Left renal cortex interstitium (tissue), 4 donors: ENCODE results near the gene MRPS26. TPM values are rescaled to one million over a fixed set of nuclear protein-coding genes. Genes with fewer than 3 reads are reported as not detected.
A peak's percentile ranks its signal among the peaks of the same experiment; 100 is the strongest.
"Not testable (repeated sequence)": the region's sequence is repeated elsewhere in the genome, so short reads cannot be mapped to it uniquely, and the experiment has no call there.

Experiments
- DNase-seq, 4 donors: peaks; one replicate each; pipeline ENCODE4 v3.0.0-alpha.2; 2013; ENCODE audit warnings: low read depth in 4 of 4, low spot score in 2 of 4, missing footprints in 1 of 4
- polyA plus RNA-seq, 4 donors: library from polyadenylated mRNA; unstranded; fragments of 120-200 nt; gene quantifications; one replicate each; pipeline ENCODE4 v1.2.1, GENCODE V29; 2013; ENCODE audit not compliant: insufficient read length in 4 of 4

MRPS26 gene
- polyA plus RNA-seq, 4 donors, result 53.1 to 78.6 (median 65.6) TPM

DNA sequence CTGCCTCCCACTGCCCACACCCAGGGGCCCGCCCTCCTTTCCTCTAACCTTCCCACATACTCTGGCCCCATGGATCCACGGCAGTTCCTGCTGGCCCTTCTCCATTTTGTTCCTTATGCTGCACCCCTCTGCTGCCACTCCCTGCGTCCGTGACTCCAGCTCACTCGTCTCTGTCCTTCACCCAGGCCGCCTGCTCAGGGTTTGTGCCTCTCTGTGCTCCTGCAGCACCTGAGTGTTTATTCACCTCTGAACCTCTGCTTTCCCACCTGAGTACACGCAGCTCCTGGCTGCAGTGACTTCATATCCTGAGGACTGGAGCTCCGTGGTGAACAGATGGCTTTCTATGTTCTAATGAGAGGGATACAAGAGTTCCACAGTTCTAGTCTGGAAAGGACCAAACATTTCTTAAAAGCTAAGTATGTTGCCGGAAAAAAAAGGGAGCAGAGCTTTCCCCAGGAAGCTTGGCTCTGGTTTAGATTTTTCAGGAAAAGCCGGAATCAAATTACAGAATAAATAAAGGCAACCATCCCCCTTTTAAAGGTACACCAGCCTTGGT lies 3.9 kb upstream of the MRPS26 start:
- peak in 3 of 4 donors; percentile 18 to 50 (median 35) for DNase-seq

DNA sequence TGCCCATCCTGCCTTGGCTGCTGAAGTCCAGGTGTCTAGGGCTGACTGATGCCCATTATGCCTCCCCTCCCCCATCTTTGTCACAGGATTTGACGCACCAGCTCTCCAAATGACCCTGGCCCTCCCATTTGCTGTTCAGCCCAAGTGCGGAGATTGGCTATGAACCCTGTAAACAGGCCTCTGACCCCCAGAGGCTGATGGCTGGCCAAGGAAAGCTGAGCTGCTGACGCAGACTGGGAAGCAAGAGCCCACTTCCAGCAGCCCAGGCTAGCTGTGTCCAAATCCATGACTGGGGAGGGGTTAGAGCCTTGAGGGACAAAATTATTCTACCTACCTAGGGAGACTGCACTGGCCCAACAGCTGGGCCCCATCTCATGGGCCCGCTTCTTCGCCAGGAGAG lies 3.2 kb upstream of the MRPS26 start:
- peak in 2 of 4 donors; percentile 1 to 18 for DNase-seq

GRCh38 chr20:3043322-3043721 lies 2.5 kb upstream of the MRPS26 start, which contains the start of gene GNRH2:
Gene GNRH2 (plus strand): TSS chr20:3043622. CDS start chr20:3044415, 793 bp downstream.
- DNase-seq, result no peak

- DNase-seq, result no peak
Measured at GRCh38 chr20:3044336-3044965, 1.4 kb upstream of the MRPS26 start.

DNA sequence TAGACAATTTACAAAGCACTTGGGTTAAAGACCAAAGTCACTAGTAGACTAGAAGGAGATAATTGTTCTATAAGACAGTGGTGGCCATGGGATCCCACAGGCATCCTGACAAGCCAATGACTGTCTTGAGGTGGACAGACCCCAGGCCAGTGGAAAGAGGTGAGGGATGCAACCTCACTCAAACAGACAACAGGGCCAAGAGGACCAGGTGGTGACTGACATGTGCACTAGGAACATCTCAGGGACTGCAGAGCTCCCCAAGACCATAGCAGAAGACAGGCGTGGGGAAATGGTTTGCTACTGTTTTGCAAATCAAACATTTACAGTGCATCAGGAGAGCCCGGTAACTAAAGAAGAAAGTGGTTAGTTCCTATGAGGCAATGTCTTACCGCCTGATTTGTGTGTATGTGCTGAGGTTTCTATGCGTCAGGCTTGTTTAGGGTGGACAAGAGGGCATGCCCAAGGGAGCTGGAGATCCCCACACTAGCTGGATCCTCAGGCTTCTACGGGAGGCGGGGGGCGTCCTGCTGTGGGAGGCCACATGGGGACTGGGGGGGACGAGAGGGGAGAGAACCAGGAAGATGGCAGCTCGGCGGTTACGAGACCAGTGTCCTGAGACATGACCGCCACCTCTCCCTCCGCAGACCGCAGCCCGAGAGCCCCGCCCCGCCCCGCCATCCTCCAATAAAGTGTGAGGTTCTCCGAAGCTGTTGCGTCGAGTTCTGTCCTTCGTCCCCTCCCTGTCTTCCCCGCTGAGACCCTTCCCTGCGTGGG lies 623 bp upstream of the MRPS26 start:
- DNase-seq, result no peak

DNA sequence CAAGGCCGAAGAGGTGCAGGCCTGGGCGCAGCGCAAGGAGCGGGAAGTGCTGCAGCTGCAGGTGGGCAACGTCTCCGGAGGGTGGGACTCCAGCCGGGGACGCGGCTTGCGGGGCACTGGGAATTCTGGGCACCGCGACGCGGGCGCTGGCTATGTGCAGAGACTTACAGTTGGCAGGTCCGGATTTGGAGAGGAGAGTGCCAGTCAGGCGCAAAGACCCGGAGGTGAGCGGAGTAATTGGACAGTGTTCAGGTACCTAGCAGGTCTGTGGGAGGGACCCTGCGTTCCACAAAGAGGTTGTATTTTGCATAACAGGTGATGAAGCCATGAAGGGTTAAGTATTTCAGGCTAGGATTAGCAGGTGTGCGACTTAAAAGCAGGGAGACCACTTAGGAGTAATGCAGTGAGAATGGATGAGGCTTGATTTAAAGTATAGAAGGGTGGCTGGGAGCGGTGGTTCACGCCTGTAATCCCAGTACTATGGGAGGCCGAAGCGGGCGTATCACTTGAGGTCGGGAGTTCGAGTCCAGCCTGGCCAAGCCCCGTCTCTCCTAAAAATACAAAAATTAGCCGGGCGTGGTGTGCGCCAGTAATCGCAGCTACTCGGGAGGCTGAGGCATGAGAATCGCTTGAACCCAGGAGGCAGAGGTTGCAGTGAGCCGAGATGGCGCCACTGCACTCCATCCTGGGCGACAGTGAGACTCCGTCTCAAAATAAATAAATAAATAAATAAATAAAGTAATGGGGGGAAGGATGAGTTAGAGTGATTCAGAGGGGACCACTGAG lies 1.0 kb downstream of the MRPS26 start:
- DNase-seq, result peak in 1 of 4 donors; percentile 6

GRCh38 chr20:3047486-3048419 lies 1.9 kb downstream of the MRPS26 start:
- no peak for DNase-seq

- DNase-seq, result no peak
Measured at GRCh38 chr20:3051385-3052019, 5.7 kb downstream of the MRPS26 start.

- DNase-seq, result no peak
Measured at GRCh38 chr20:3059489-3059888, 13.6 kb downstream of the MRPS26 start.

DNA sequence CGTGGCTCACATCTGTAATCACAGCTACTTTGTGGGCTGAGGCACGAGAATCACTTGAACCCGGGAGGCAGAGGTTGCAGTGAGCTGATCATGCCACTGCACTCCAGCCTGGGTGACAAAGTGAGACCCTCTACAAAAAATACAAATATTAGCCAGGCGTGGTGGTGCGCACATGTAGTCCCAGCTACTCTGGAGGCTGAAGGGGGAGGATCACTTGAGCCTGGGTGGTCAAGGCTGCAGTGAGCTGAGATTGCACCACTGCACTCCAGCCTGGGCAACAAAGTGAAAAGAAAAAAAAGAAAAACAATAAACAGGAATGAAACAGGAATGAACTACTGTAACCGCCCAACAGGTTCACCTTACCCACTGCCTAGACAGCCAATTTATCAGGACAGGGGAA lies 18.3 kb downstream of the MRPS26 start:
- not testable (repeated sequence) for DNase-seq

GRCh38 chr20:3067139-3068014 lies 21.5 kb downstream of the MRPS26 start:
- no peak for DNase-seq

- DNase-seq, result no peak
Measured at GRCh38 chr20:3068075-3068474, 22.2 kb downstream of the MRPS26 start.

DNA sequence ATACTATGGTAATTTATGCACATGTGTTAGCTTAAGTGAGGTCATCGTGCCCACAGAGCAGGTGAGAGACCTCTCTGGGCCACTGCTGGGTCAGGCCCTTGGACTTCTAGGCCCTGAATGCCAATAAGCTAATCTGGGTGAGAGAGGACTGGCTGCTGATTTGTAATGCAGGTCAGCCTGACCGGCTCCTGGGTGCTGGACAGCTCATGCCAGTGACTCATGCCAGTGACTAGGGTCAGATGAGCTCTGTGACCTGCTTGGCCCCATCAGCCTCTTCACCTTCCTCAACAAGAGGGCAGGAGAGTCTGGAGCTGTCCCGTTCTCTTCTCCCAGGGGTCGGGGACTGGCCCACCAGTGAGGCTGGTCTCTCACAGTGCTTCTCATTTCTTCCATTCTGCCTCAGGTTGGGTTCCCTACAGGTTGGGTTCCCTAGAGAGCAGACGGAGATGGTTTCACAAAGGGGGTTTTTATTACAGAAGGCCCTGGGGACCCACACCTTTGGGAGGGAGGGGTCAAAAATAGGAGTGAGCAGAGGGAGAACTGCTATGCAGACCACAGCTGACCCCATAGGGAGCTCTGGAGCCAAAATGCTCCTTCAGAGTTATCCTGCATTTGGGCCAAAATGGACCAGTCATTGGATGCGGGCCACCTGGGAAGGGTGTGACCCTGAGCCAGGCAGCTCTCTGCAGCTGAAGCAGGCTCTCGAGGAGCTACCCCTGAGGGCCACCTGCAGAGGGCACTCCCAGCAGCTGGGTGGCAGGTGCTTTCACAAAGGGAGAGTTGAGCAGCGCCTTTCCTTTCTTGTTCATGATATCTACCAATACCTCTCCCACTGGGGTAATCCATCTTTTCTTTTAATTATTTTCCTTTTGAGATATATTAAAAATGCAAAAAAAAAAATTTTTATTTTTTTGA lies 23.4 kb downstream of the MRPS26 start:
- no peak for DNase-seq

DNA sequence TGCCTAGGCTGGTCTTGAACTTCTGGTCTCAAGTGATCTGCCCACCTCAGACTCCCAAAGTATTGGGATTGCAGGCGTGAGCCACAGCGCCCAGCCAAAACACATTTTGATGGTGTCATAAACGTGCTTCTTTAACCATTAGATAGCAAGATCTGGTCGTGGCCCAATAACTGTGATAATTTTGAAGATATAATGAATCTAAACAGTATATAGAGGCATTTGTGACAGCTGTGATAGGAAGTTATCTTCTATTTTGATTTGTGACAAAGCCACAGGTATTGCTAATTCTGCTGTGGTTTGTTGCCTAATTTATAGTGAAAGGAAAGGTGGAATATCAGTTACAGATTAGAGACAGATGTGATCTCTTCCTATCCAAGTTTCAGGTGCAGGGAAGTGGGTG lies 24.9 kb downstream of the MRPS26 start:
- DNase-seq, result no peak

DNA sequence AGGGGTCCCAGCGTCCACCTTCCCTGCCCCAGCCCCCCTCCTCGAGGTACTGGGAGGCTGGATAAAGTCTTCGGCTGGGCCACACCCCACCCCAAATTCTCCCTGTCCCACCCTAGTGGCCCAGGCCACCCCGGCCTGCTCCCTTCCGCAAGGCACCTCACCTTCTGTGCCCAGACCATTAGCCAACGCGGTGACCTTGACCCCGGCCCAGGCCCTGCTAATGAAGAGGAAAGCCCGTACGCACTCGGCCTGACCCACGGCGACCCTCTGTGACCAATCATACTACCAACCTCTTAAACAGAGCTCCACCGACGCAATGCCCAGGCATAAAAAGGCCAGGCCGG lies 25.4 kb downstream of the MRPS26 start:
- no peak for DNase-seq

DNA sequence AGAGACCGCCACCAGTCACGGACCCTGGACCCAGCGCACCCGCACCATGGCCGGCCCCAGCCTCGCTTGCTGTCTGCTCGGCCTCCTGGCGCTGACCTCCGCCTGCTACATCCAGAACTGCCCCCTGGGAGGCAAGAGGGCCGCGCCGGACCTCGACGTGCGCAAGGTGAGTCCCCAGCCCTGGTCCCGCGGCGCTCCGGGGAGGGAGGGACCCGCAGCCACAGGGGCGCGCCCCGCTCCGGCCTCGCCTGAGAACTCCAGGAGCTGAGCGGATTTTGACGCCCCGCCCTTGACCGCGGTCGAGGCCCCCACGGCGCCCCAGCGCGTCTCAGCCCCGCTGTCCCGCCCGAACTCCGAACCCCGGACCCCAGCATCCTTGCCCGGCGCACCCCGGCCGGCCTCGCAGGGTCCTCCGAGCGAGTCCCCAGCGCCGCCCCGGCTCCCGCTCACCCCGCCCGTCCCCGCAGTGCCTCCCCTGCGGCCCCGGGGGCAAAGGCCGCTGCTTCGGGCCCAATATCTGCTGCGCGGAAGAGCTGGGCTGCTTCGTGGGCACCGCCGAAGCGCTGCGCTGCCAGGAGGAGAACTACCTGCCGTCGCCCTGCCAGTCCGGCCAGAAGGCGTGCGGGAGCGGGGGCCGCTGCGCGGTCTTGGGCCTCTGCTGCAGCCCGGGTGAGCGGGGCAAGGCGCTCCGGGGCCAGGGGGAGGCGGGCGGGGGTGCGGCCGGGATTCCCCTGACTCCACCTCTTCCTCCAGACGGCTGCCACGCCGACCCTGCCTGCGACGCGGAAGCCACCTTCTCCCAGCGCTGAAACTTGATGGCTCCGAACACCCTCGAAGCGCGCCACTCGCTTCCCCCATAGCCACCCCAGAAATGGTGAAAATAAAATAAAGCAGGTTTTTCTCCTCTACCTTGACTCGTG lies 26.0 kb downstream of the MRPS26 start, which contains the start of gene OXT:
OXT (plus strand) TSS at position 11 of the 920 bp plus-strand sequence; CDS start at position 47, 36 bp downstream.
- DNase-seq, result no peak
